Fibroblast of the aortic adventitia (primary cell): ENCODE results near the gene FRMD3. TPM values are rescaled to one million over a fixed set of nuclear protein-coding genes. Genes with fewer than 3 reads are reported as not detected.

Source experiments
- DNase-seq: peaks from one replicate; pipeline ENCODE4 v3.0.0-alpha.2; 2010; ENCODE audit warnings: low read depth
- H3K4me3 ChIP-seq: 2 replicates; pipeline ENCODE4 v1.5.1; 2011; ENCODE audit warnings: low read depth, mild to moderate bottlenecking, control low read depth, low read length, moderate library complexity
- CTCF ChIP-seq: IDR thresholded peaks from 2 replicates; pipeline ENCODE4 v1.5.1; 2011; ENCODE audit warnings: mild to moderate bottlenecking, low read length, control low read depth, inconsistent platforms; ENCODE audit not compliant: insufficient read depth
- total RNA-seq: library from RNA; depleted of rRNA; stranded (reverse); fragments of >200 nt; gene quantifications from 2 replicates; pipeline ENCODE4 v1.2.3, GENCODE V29; 2012; ENCODE audit warnings: low replicate concordance

Gene FRMD3
- total RNA-seq, 1 donor: 4.8 TPM

- TF ChIP-seq CTCF: no peak
Measured at GRCh38 chr9:83315649-83316048, 222.6 kb downstream of the FRMD3 start.

GRCh38 chr9:83313781-83314180 is 224.4 kb downstream of the FRMD3 start:
- no peak for TF ChIP-seq CTCF
- no peak overlapping the region for H3K4me3 ChIP-seq
- no peak for DNase-seq

More at GRCh38 chr9:83315649-83316048, 222.6 kb downstream of the FRMD3 start:
- no peak overlapping the region for H3K4me3 ChIP-seq
- DNase-seq: no peak

GRCh38 chr9:83312537-83312936 is 225.7 kb downstream of the FRMD3 start:
- DNase-seq: no peak
- H3K4me3 ChIP-seq: no peak overlapping the region
- no peak for TF ChIP-seq CTCF

GRCh38 chr9:83307066-83307724 is 231.0 kb downstream of the FRMD3 start:
- no peak for TF ChIP-seq CTCF
- H3K4me3 ChIP-seq: no peak overlapping the region
- peak; percentile 71 for DNase-seq

- H3K4me3 ChIP-seq: no peak overlapping the region
- DNase-seq: peak; percentile 99
- no peak for TF ChIP-seq CTCF
Measured at GRCh38 chr9:83304686-83305085, 233.5 kb downstream of the FRMD3 start.

- TF ChIP-seq CTCF: no peak
- DNase-seq: peak; percentile 28
- no peak overlapping the region for H3K4me3 ChIP-seq
Measured at GRCh38 chr9:83299571-83299970, 238.6 kb downstream of the FRMD3 start.

GRCh38 chr9:83299094-83299493 is 239.1 kb downstream of the FRMD3 start:
- no peak overlapping the region for H3K4me3 ChIP-seq
- DNase-seq: no peak
- no peak for TF ChIP-seq CTCF
